IMR-90 (cell line): ENCODE data around the gene RGL1. TPM values are rescaled to one million over a fixed set of nuclear protein-coding genes. Genes with fewer than 3 reads are reported as not detected.

ENCODE experiments used
- CHD1 ChIP-seq: IDR thresholded peaks from 2 replicates; pipeline ENCODE4 v1.6.1; 2012; ENCODE audit warnings: low read depth, low read length, improper control_type of control experiment
- RAD21 ChIP-seq: IDR thresholded peaks from 2 replicates; pipeline ENCODE4 v1.6.1; 2012; ENCODE audit warnings: low read length, improper control_type of control experiment
- polyA plus RNA-seq, 3 experiments: library from polyadenylated mRNA; depleted of rRNA; stranded (reverse); fragments of >200 nt; gene quantifications; 2 replicates each; pipeline ENCODE4 v1.2.3, GENCODE V29; 2012; ENCODE audit warnings: low replicate concordance in 1 of 3
- total RNA-seq: library from RNA; depleted of rRNA; stranded (reverse); fragments of >200 nt; gene quantifications from 2 replicates; pipeline ENCODE4 v1.2.3, GENCODE V29; 2012
- TF ChIP-seq, protein P1 (sequence below): fragments of 150-350 bp; IDR thresholded peaks from 2 replicates; pipeline ENCODE4 v1.6.1; 2017; ENCODE audit warnings: mild to moderate bottlenecking, antibody characterized with exemption, low read length, low read depth

The RGL1 gene
- total and polyA plus RNA-seq, 2 of the 4 experiments (the other 2 are of a cell fraction) = 4.7 to 7.5 TPM

GRCh38 chr1:183942933-183943693 lies 138.2 kb downstream of the RGL1 start (continued):
- TF ChIP-seq, protein P1, sequence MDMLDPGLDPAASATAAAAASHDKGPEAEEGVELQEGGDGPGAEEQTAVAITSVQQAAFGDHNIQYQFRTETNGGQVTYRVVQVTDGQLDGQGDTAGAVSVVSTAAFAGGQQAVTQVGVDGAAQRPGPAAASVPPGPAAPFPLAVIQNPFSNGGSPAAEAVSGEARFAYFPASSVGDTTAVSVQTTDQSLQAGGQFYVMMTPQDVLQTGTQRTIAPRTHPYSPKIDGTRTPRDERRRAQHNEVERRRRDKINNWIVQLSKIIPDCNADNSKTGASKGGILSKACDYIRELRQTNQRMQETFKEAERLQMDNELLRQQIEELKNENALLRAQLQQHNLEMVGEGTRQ = peak; percentile 86
- TF ChIP-seq RAD21 (peak; percentile 45), CHD1 (no peak)
